ENCODE results near the gene ICAM3. TPM values are rescaled to one million over a fixed set of nuclear protein-coding genes. Genes with fewer than 3 reads are reported as not detected.

Gene ICAM3
- total RNA-seq, 2 donors from 2014 or later: 2.1 to 5.9 TPM

GRCh38 chr19:10352764-10353671 is 13.6 kb upstream of the ICAM3 start:
- no peak overlapping the region for H3K27ac ChIP-seq
- TF ChIP-seq POLR2A (IDR thresholded peaks at IDR 0.05) (no peak), CTCF (IDR thresholded peaks at IDR 0.05) (no peak)
- peaks cover 3 to 9% of the 10 kb centered on the region in 2 donors for H3K36me3 ChIP-seq (replicated peaks in 1 of 2; ENCODE audit: insufficient read depth in 1 of 2, low read depth in 2 of 2)
- no peaks in the 10 kb centered on the region for H3K4me1 ChIP-seq
- no peaks in the 10 kb centered on the region for H3K27me3 ChIP-seq
- intact Hi-C loops (cut with DNase I): no loop called here
- no peak overlapping the region for H3K4me3 ChIP-seq
- no peaks in the 10 kb centered on the region for H3K9me3 ChIP-seq
- ATAC-seq: peak; percentile 37
- WGBS, 2 donors: 88 to 92% methylated on average over 43 to 56 of the region's 63 CpGs
- peak in 3 of 4 donors; percentile 17 to 35 (median 28) for DNase-seq

- ATAC-seq: peak; percentile 45
- intact Hi-C loops (cut with DNase I): no loop called here
- WGBS, 2 donors: 58 to 66% methylated on average over 10 of the region's 10 CpGs
Observed at GRCh38 chr19:10346509-10346908, 7.1 kb upstream of the ICAM3 start.

GRCh38 chr19:10344780-10345179 is 5.4 kb upstream of the ICAM3 start:
- DNase-seq (no peak), ATAC-seq (no peak)
- H3K27me3 ChIP-seq: no peaks in the 10 kb centered on the region
- no peaks in the 10 kb centered on the region for H3K4me1 ChIP-seq
- intact Hi-C loops (cut with DNase I): no loop called here
- TF ChIP-seq CTCF (IDR thresholded peaks at IDR 0.05) (no peak), POLR2A (IDR thresholded peaks at IDR 0.05) (no peak)
- H3K4me3 ChIP-seq: no peak overlapping the region
- H3K27ac ChIP-seq: no peak overlapping the region
- whole genome bisulfite sequencing, 2 donors: 82 to 86% methylated on average over 10 of the region's 10 CpGs
- H3K9me3 ChIP-seq: no peaks in the 10 kb centered on the region
- H3K36me3 ChIP-seq (replicated peaks in 1 of 2; ENCODE audit: insufficient read depth in 1 of 2, low read depth in 2 of 2): no peaks in the 10 kb centered on the region

More at GRCh38 chr19:10346509-10346908, 7.1 kb upstream of the ICAM3 start:
- DNase-seq: peak in 2 of 4 donors; percentile 28 to 68
- Histone ChIP-seq H3K9me3 (no peaks in the 10 kb centered on the region), H3K27me3 (no peaks in the 10 kb centered on the region), H3K4me1 (no peaks in the 10 kb centered on the region), H3K4me3 (no peak overlapping the region), H3K27ac (peak overlapping the region in 1 of 4 donors; percentile 58), H3K36me3 (replicated peaks in 1 of 2; ENCODE audit: insufficient read depth in 1 of 2, low read depth in 2 of 2) (peaks cover 0 to 3% of the 10 kb centered on the region in 2 donors)
- no peak for TF ChIP-seq CTCF (IDR thresholded peaks at IDR 0.05)
- TF ChIP-seq POLR2A (IDR thresholded peaks at IDR 0.05): peak in 1 of 3 donors; percentile 19

- no peaks in the 10 kb centered on the region for H3K27me3 ChIP-seq
- ATAC-seq (no peak), DNase-seq (no peak)
- intact Hi-C loops (cut with DNase I): no loop called here
- H3K27ac ChIP-seq: no peak overlapping the region
- 43 to 56% methylated on average over 2 of the region's 2 CpGs for WGBS, 2 donors
- H3K36me3 ChIP-seq (replicated peaks in 1 of 2; ENCODE audit: insufficient read depth in 1 of 2, low read depth in 2 of 2): no peaks in the 10 kb centered on the region
- no peaks in the 10 kb centered on the region for H3K4me1 ChIP-seq
- TF ChIP-seq CTCF (IDR thresholded peaks at IDR 0.05) (no peak), POLR2A (IDR thresholded peaks at IDR 0.05) (no peak)
- H3K9me3 ChIP-seq: no peaks in the 10 kb centered on the region
- H3K4me3 ChIP-seq: no peak overlapping the region
Observed at GRCh38 chr19:10343495-10343894, 4.1 kb upstream of the ICAM3 start.
